Choroid plexus epithelial cell (primary cell): ENCODE measurements around the gene UFL1.
"Not testable (repeated sequence)": the region's sequence is repeated elsewhere in the genome, so short reads cannot be mapped to it uniquely, and the experiment has no call there.

ENCODE experiments used
- DNase-seq: peaks from one replicate; pipeline ENCODE4 v3.0.0-alpha.2; 2010; ENCODE audit warnings: low read depth
- H3K4me3 ChIP-seq: 2 replicates; pipeline ENCODE4 v1.5.1; 2011; ENCODE audit warnings: low read depth, mild to moderate bottlenecking, control low read depth, low read length, moderate library complexity
- CTCF ChIP-seq: conservative IDR thresholded peaks from 2 replicates; pipeline ENCODE4 v1.5.1; 2011; ENCODE audit warnings: low read depth, mild to moderate bottlenecking, control low read depth, inconsistent platforms, low read length, moderate library complexity

Gene UFL1

GRCh38 chr6:96542702-96543101 lies 21.1 kb downstream of the UFL1 start:
- TF ChIP-seq CTCF = peak; percentile 65
- no peak overlapping the region for H3K4me3 ChIP-seq
- peak; percentile 43 for DNase-seq

GRCh38 chr6:96545882-96546281 lies 24.3 kb downstream of the UFL1 start:
- TF ChIP-seq CTCF = no peak
- DNase-seq = no peak
- no peak overlapping the region for H3K4me3 ChIP-seq

- no peak for DNase-seq
- no peak overlapping the region for H3K4me3 ChIP-seq
- no peak for TF ChIP-seq CTCF
Measured at GRCh38 chr6:96547654-96548053, 26.0 kb downstream of the UFL1 start.

DNA sequence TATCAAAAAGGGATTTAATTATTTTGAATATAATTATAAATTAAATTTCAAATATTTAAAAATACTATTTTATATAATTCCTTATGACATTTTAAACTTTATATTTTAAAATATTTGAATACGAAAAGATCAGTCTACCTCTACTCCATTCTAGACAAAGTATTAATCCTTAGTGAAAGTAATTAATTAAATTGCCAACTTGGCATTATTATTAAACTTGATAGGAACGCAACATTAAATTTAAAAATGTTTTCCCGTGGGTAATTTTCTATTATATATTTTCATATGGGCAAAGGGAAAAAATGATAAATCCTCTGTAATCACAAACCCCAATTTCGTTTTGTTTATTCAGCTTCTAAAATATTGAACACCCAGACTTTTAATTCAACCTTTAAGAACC lies 33.0 kb downstream of the UFL1 start:
- no peak for TF ChIP-seq CTCF
- DNase-seq = no peak
- no peak overlapping the region for H3K4me3 ChIP-seq

DNA sequence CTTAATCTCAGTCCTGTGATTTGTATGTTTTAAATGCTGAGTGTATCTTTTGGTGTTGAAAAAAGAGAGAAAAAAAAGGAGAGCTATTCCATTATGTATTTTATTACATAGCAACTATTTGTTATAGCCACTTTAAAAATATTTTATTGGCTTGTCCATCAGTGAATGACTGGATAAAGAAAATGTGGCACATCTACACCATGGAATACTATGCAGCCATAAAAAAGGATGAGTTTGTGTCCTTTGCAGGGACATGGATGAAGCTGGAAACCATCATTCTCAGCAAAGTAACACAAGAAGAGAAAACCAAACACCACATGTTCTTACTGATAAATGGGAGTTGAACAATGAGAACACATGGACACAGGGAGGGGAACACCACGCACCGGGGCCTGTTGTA lies 38.1 kb downstream of the UFL1 start:
- H3K4me3 ChIP-seq, DNase-seq: not testable (repeated sequence)

DNA sequence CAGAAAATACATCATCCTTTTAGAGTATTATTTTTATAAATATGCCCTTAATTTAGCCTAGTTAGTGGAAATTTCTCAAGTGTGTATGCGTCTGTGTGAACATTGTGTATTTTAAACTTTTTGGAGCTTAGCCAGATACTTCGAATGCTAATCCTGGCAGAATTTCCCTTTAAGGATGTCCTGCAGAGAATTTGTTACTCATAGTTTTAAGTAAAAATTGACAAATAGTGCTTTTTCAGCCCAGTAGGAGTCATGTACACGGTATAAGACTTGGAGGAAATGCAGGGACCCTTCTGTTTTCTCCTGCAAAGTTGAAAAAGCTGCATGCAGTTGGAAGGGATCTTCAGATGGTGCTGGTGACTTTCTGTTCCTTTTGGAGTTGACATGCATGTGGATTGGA lies 41.3 kb downstream of the UFL1 start, which contains the start of gene FHL5:
Gene FHL5, plus strand, starts transcription at position 243 of the 400 bp plus-strand sequence. CDS start 40,486 bp downstream, outside the sequence.
- DNase-seq = peak; percentile 54
- peak within 1 kb of the TSS; percentile 2 for H3K4me3 ChIP-seq
- no peak for TF ChIP-seq CTCF

DNA sequence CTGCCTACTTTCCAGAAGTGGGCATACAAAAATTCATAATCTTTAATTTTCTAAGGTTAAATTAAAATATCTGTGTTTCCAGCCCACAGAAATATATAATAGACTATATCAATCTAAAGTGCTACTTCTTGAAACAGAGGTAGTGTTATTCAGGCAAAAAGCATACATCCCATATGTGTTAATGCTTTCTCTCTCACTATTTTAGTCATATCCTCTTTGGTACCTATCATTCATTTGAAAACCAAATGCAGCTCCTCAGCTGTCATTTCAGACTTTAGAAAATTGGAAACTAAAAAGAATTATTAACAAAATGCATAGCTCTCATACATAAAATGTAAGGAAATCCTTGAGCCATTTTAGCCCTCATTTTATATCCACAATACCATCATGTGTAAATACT lies 42.2 kb downstream of the UFL1 start:
- H3K4me3 ChIP-seq = no peak overlapping the region
- DNase-seq = no peak
- no peak for TF ChIP-seq CTCF

GRCh38 chr6:96570053-96570452 lies 48.4 kb downstream of the UFL1 start:
- no peak for TF ChIP-seq CTCF
- DNase-seq = no peak
- no peak overlapping the region for H3K4me3 ChIP-seq
